HEK293 (cell line): ENCODE results near the gene CPE.

Experiments
- CTCF ChIA-PET: fragments of 350-600 bp; formaldehyde crosslinking; extraction: SDS; loops from one replicate; lab custom pipeline; 2021; ENCODE audit warnings: antibody characterized with exemption; lab: Yijun Ruan, JAX
- POLR2A ChIA-PET: fragments of 300-600 bp; formaldehyde crosslinking; extraction: SDS; loops from one replicate; lab custom pipeline; 2020; ENCODE audit warnings: antibody characterized with exemption, inconsistent platforms; lab: Yijun Ruan, JAX
- H3K27ac ChIP-seq: fragments of 200-500 bp; sonication (Bioruptor generic); 2 replicates; pipeline ENCODE4 v1.5.1; 2014; ENCODE audit warnings: low read depth, low read length, control low read depth, inconsistent platforms; ENCODE audit errors: extremely low read depth
- H3K36me3 ChIP-seq, 2 experiments: fragments of 200-500 bp in 1 of 2; sonication (Bioruptor generic) in 1 of 2; 1 replicate in 1 of 2; 2 replicates in 1 of 2; pipeline ENCODE4 v1.5.1; 2014 to 2017; ENCODE audit warnings: inconsistent platforms in 2 of 2, low read length in 2 of 2; ENCODE audit not compliant: control insufficient read depth in 2 of 2, insufficient read depth in 1 of 2
- H3K4me1 ChIP-seq: fragments of 200-500 bp; sonication (Bioruptor generic); 2 replicates; pipeline ENCODE4 v1.5.1; 2014; ENCODE audit warnings: mild to moderate bottlenecking, low read length, inconsistent platforms; ENCODE audit not compliant: control insufficient read depth, insufficient read depth
- H3K4me3 ChIP-seq: 2 replicates; pipeline ENCODE4 v1.5.1; 2011; ENCODE audit warnings: low read depth, mild to moderate bottlenecking, control low read depth, low read length, moderate library complexity
- H3K9me3 ChIP-seq: fragments of 200-500 bp; sonication (Bioruptor generic); 2 replicates; pipeline ENCODE4 v1.5.1; 2014; ENCODE audit warnings: low read depth, low read length, inconsistent platforms; ENCODE audit not compliant: control insufficient read depth, insufficient read depth
- BCL11A ChIP-seq: fragments of 450-650 bp; formaldehyde crosslinking; IDR thresholded peaks from 2 replicates; pipeline ENCODE4 v1.5.1; 2016; ENCODE audit warnings: low read depth, missing biosample characterization, missing genetic modification characterization
- CTCF ChIP-seq: fragments of 450-650 bp; formaldehyde crosslinking; IDR thresholded peaks from 2 replicates; pipeline ENCODE4 v1.5.1; 2016; ENCODE audit warnings: missing biosample characterization, missing genetic modification characterization
- EGR2 ChIP-seq: fragments of 450-650 bp; formaldehyde crosslinking; IDR thresholded peaks from 2 replicates; pipeline ENCODE4 v1.5.1; 2016; ENCODE audit warnings: low read depth, missing biosample characterization, missing genetic modification characterization
- IKZF3 ChIP-seq: fragments of 450-650 bp; IDR thresholded peaks from 2 replicates; pipeline ENCODE4 v1.5.0; 2018; ENCODE audit warnings: missing biosample characterization, mild to moderate bottlenecking, missing genetic modification characterization, moderate library complexity
- KLF1 ChIP-seq: fragments of 450-650 bp; formaldehyde crosslinking; IDR thresholded peaks from 2 replicates; pipeline ENCODE4 v1.5.1; 2016; ENCODE audit warnings: missing biosample characterization, missing genetic modification characterization
- KLF17 ChIP-seq: fragments of 450-650 bp; formaldehyde crosslinking; IDR thresholded peaks from 2 replicates; pipeline ENCODE4 v1.5.1; 2016; ENCODE audit warnings: missing biosample characterization, missing genetic modification characterization
- MYNN ChIP-seq: fragments of 450-650 bp; formaldehyde crosslinking; IDR thresholded peaks from 2 replicates; pipeline ENCODE4 v1.5.1; 2016; ENCODE audit warnings: missing biosample characterization, missing genetic modification characterization, borderline replicate concordance
- SCRT1 ChIP-seq: fragments of 450-650 bp; formaldehyde crosslinking; IDR thresholded peaks from 2 replicates; pipeline ENCODE4 v1.5.1; 2016; ENCODE audit warnings: missing biosample characterization, missing genetic modification characterization, borderline replicate concordance
- TRIM28 ChIP-seq: IDR thresholded peaks from 2 replicates; pipeline ENCODE4 v1.6.1; 2011; ENCODE audit warnings: low read length, control low read depth, borderline replicate concordance
- ZBTB20 ChIP-seq: fragments of 450-650 bp; formaldehyde crosslinking; IDR thresholded peaks from 2 replicates; pipeline ENCODE4 v1.5.1; 2016; ENCODE audit warnings: missing biosample characterization, missing genetic modification characterization
- ZEB2 ChIP-seq: fragments of 450-650 bp; formaldehyde crosslinking; IDR thresholded peaks from 2 replicates; pipeline ENCODE4 v1.5.1; 2016; ENCODE audit warnings: missing biosample characterization, missing genetic modification characterization
- ZNF112 ChIP-seq: fragments of 450-650 bp; formaldehyde crosslinking; IDR thresholded peaks from 2 replicates; pipeline ENCODE4 v1.5.0; 2017; ENCODE audit warnings: missing biosample characterization, missing genetic modification characterization
- ZNF114 ChIP-seq: fragments of 450-650 bp; formaldehyde crosslinking; IDR thresholded peaks from 2 replicates; pipeline ENCODE4 v1.5.0; 2017; ENCODE audit warnings: missing biosample characterization, missing genetic modification characterization
- ZNF16 ChIP-seq: fragments of 450-650 bp; formaldehyde crosslinking; IDR thresholded peaks from 2 replicates; pipeline ENCODE4 v1.5.1; 2016; ENCODE audit warnings: low read depth, missing biosample characterization, missing genetic modification characterization
- ZNF175 ChIP-seq: fragments of 450-650 bp; formaldehyde crosslinking; IDR thresholded peaks from 2 replicates; pipeline ENCODE4 v1.5.1; 2016; ENCODE audit warnings: missing biosample characterization, missing genetic modification characterization
- ZNF202 ChIP-seq: fragments of 450-650 bp; formaldehyde crosslinking; IDR thresholded peaks from 2 replicates; pipeline ENCODE4 v1.5.1; 2016; ENCODE audit warnings: missing biosample characterization, missing genetic modification characterization, borderline replicate concordance
- ZNF214 ChIP-seq: fragments of 450-650 bp; formaldehyde crosslinking; IDR thresholded peaks from 2 replicates; pipeline ENCODE4 v1.5.1; 2017; ENCODE audit warnings: missing biosample characterization, mild to moderate bottlenecking, missing genetic modification characterization, borderline replicate concordance
- ZNF239 ChIP-seq: fragments of 450-650 bp; formaldehyde crosslinking; IDR thresholded peaks from 2 replicates; pipeline ENCODE4 v1.5.1; 2016; ENCODE audit warnings: missing biosample characterization, missing genetic modification characterization
- ZNF24 ChIP-seq: fragments of 450-650 bp; formaldehyde crosslinking; IDR thresholded peaks from 2 replicates; pipeline ENCODE4 v1.5.1; 2016; ENCODE audit warnings: missing biosample characterization, missing genetic modification characterization
- ZNF266 ChIP-seq: fragments of 450-650 bp; formaldehyde crosslinking; IDR thresholded peaks from 2 replicates; pipeline ENCODE4 v1.5.1; 2016; ENCODE audit warnings: missing biosample characterization, missing genetic modification characterization, low read depth
- ZNF280D ChIP-seq: fragments of 450-650 bp; formaldehyde crosslinking; IDR thresholded peaks from 2 replicates; pipeline ENCODE4 v1.5.1; 2016; ENCODE audit warnings: missing biosample characterization, missing genetic modification characterization
- ZNF341 ChIP-seq: fragments of 450-650 bp; formaldehyde crosslinking; IDR thresholded peaks from 2 replicates; pipeline ENCODE4; 2016; ENCODE audit warnings: low read depth, missing biosample characterization, missing genetic modification characterization
- ZNF521 ChIP-seq: fragments of 450-650 bp; formaldehyde crosslinking; IDR thresholded peaks from 2 replicates; pipeline ENCODE4 v1.5.1; 2017; ENCODE audit warnings: missing biosample characterization, mild to moderate bottlenecking, missing genetic modification characterization
- ZNF580 ChIP-seq: fragments of 450-650 bp; formaldehyde crosslinking; IDR thresholded peaks from 2 replicates; pipeline ENCODE4 v1.5.1; 2016; ENCODE audit warnings: missing biosample characterization, missing genetic modification characterization
- ZNF629 ChIP-seq: fragments of 450-650 bp; formaldehyde crosslinking; IDR thresholded peaks from 2 replicates; pipeline ENCODE4 v1.5.1; 2017; ENCODE audit warnings: missing biosample characterization, missing genetic modification characterization
- ZNF830 ChIP-seq: fragments of 450-650 bp; IDR thresholded peaks from 2 replicates; pipeline ENCODE4 v1.5.0; 2018; ENCODE audit warnings: missing biosample characterization, missing genetic modification characterization, low read depth, mild to moderate bottlenecking, moderate library complexity
- ZNF843 ChIP-seq: fragments of 450-650 bp; formaldehyde crosslinking; IDR thresholded peaks from 2 replicates; pipeline ENCODE4 v1.5.1; 2016; ENCODE audit warnings: missing biosample characterization, missing genetic modification characterization
- ZSCAN4 ChIP-seq: fragments of 450-650 bp; formaldehyde crosslinking; IDR thresholded peaks from 2 replicates; pipeline ENCODE4 v1.5.1; 2017; ENCODE audit warnings: missing biosample characterization, missing genetic modification characterization
- TF ChIP-seq, protein P1 (sequence below): fragments of 450-650 bp; formaldehyde crosslinking; IDR thresholded peaks from 2 replicates; pipeline ENCODE4 v1.5.1; 2016; ENCODE audit warnings: missing biosample characterization, missing genetic modification characterization

The CPE gene

GRCh38 chr4:165426331-165426730 is 47.5 kb downstream of the CPE start:
- POLR2A ChIA-PET: no interaction called here

DNA sequence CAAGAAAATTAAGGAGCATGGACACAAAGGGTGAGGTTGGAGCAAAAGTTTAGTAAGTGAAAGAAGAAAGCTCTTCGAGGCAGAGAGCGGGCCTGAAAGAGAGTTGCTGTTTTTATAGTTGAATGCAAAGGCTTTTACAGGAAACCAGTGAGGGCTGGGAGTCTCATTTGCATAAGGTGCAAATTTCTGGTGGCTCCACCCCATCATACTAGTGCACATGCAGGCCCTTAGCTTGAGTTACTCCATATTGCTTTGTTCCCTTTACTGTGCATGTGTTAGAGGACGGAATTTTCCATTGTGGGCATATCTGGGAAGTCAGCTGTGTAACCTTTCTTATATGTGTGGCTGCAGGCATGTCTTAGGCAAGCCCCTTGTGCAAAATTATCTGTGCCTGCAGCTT is 48.0 kb downstream of the CPE start:
- ChIA-PET CTCF (no interaction called here), POLR2A (no interaction called here)
- no peak overlapping the region for H3K4me3 ChIP-seq
- H3K4me1 ChIP-seq: no peaks in the 10 kb centered on the region
- TF ChIP-seq ZNF114 (tag by site-specific recombination): no peak
- TF ChIP-seq IKZF3 (tag by site-specific recombination): no peak
- TF ChIP-seq ZNF202 (tag by site-specific recombination): no peak
- no peak for TF ChIP-seq KLF17 (tag by site-specific recombination)
- no peak for TF ChIP-seq ZNF521 (tag by site-specific recombination)
- TF ChIP-seq ZNF16 (tag by site-specific recombination): no peak
- TF ChIP-seq ZNF580 (tag by site-specific recombination): no peak
- TF ChIP-seq ZNF843 (tag by site-specific recombination): no peak
- TF ChIP-seq ZNF239 (tag by site-specific recombination): no peak
- TF ChIP-seq, protein P1, sequence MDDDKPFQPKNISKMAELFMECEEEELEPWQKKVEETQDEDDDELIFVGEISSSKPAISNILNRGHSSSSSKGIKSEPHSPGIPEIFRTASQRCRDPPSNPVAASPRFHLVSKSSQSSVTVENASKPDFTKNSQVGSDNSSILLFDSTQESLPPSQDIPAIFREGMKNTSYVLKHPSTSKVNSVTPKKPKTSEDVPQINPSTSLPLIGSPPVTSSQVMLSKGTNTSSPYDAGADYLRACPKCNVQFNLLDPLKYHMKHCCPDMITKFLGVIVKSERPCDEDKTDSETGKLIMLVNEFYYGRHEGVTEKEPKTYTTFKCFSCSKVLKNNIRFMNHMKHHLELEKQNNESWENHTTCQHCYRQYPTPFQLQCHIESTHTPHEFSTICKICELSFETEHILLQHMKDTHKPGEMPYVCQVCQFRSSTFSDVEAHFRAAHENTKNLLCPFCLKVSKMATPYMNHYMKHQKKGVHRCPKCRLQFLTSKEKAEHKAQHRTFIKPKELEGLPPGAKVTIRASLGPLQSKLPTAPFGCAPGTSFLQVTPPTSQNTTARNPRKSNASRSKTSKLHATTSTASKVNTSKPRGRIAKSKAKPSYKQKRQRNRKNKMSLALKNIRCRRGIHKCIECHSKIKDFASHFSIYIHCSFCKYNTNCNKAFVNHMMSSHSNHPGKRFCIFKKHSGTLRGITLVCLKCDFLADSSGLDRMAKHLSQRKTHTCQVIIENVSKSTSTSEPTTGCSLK (tag by site-specific recombination): no peak
- TF ChIP-seq, all 188 proteins: peak for 0
- no peaks in the 10 kb centered on the region for H3K9me3 ChIP-seq
- no peak overlapping the region for H3K27ac ChIP-seq
- H3K36me3 ChIP-seq: no peaks in the 10 kb centered on the region

More at GRCh38 chr4:165426331-165426730, 47.5 kb downstream of the CPE start:
- CTCF ChIA-PET: no interaction called here
- Histone ChIP-seq H3K4me1 (no peaks in the 10 kb centered on the region), H3K9me3 (no peaks in the 10 kb centered on the region), H3K27ac (no peak overlapping the region), H3K4me3 (no peak overlapping the region), H3K36me3 (no peaks in the 10 kb centered on the region)
- no peak for TF ChIP-seq CTCF (tag by site-specific recombination)
- no peak for TF ChIP-seq ZNF830
- no peak for TF ChIP-seq ZSCAN4 (tag by site-specific recombination)
- TF ChIP-seq SCRT1: no peak
- no peak for TF ChIP-seq EGR2 (tag by site-specific recombination)
- TF ChIP-seq ZNF280D: no peak
- TF ChIP-seq BCL11A (tag by site-specific recombination): no peak
- TF ChIP-seq KLF1: no peak
- TF ChIP-seq ZNF341 (tag by site-specific recombination): no peak
- TF ChIP-seq ZNF112 (tag by site-specific recombination): no peak
- no peak for TF ChIP-seq ZEB2 (tag by site-specific recombination)
- no peak for TF ChIP-seq ZNF24 (tag by site-specific recombination)
- TF ChIP-seq ZNF629 (tag by site-specific recombination): no peak
- no peak for TF ChIP-seq ZNF266
- TF ChIP-seq ZNF175 (tag by site-specific recombination): no peak
- TF ChIP-seq ZNF214 (tag by site-specific recombination): no peak
- no peak for TF ChIP-seq TRIM28
- no peak for TF ChIP-seq MYNN (tag by site-specific recombination)
- TF ChIP-seq ZBTB20 (tag by site-specific recombination): no peak
